ENCODE measurements around the gene CTDSPL. TPM values are rescaled to one million over a fixed set of nuclear protein-coding genes. Genes with fewer than 3 reads are reported as not detected.

CTDSPL gene
- total and polyA plus RNA-seq, 2 of the 13 experiments (the other 11 are each of a cell fraction or from before 2014, with no cell fraction given), result 26.1 to 142 TPM

- TF ChIP-seq, protein P1, sequence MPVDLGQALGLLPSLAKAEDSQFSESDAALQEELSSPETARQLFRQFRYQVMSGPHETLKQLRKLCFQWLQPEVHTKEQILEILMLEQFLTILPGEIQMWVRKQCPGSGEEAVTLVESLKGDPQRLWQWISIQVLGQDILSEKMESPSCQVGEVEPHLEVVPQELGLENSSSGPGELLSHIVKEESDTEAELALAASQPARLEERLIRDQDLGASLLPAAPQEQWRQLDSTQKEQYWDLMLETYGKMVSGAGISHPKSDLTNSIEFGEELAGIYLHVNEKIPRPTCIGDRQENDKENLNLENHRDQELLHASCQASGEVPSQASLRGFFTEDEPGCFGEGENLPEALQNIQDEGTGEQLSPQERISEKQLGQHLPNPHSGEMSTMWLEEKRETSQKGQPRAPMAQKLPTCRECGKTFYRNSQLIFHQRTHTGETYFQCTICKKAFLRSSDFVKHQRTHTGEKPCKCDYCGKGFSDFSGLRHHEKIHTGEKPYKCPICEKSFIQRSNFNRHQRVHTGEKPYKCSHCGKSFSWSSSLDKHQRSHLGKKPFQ (CRISPR knock-in tag; IDR thresholded peaks at IDR 0.05; ENCODE audit: insufficient replicate concordance), result no peak
- TF ChIP-seq DZIP1 (CRISPR knock-in tag; IDR thresholded peaks at IDR 0.05) (no peak), ZNF660 (CRISPR knock-in tag; IDR thresholded peaks at IDR 0.05; ENCODE audit: borderline replicate concordance, low read depth) (no peak), HNF4G (IDR thresholded peaks at IDR 0.05; ENCODE audit: borderline replicate concordance, low read depth, low read length) (no peak), HNF4G (CRISPR knock-in tag; IDR thresholded peaks at IDR 0.05; ENCODE audit: borderline replicate concordance, low read depth) (no peak), ARID2 (CRISPR knock-in tag; IDR thresholded peaks at IDR 0.05; ENCODE audit: borderline replicate concordance) (no peak), ZNF333 (CRISPR knock-in tag; IDR thresholded peaks at IDR 0.05; ENCODE audit: borderline replicate concordance) (no peak), PBX3 (CRISPR knock-in tag; IDR thresholded peaks at IDR 0.05; ENCODE audit: borderline replicate concordance) (no peak), ZNF557 (CRISPR knock-in tag; IDR thresholded peaks at IDR 0.05) (no peak), ZNF567 (CRISPR knock-in tag; IDR thresholded peaks at IDR 0.05; ENCODE audit: borderline replicate concordance) (no peak), THRA (CRISPR knock-in tag; IDR thresholded peaks at IDR 0.05; ENCODE audit: borderline replicate concordance) (peak; percentile 29; the same call in 1 of the 2 replicates), PHF21A (CRISPR knock-in tag; IDR thresholded peaks at IDR 0.05) (no peak), FOXK2 (IDR thresholded peaks at IDR 0.05) (no peak), LCORL (IDR thresholded peaks at IDR 0.05) (no peak), LCORL (CRISPR knock-in tag; IDR thresholded peaks at IDR 0.05) (peak; percentile 47; the same call in 1 of the 2 replicates), SAFB2 (CRISPR knock-in tag; IDR thresholded peaks at IDR 0.05; ENCODE audit: borderline replicate concordance, low read depth) (no peak), U2AF1 (optimal IDR thresholded peaks at IDR 0.05; ENCODE audit: low read depth, low read length) (no peak), MYNN (CRISPR knock-in tag; IDR thresholded peaks at IDR 0.05; ENCODE audit: low read depth) (no peak), TEAD3 (CRISPR knock-in tag; optimal IDR thresholded peaks at IDR 0.05; ENCODE audit: borderline replicate concordance) (peak; percentile 38)
These were observed 105.7 kb downstream of the CTDSPL start (continued) for GRCh38 chr3:37967260-37967881.

Measured in HepG2 (cell line).